Neural progenitor cell (in vitro differentiated cells): Measurements from ENCODE around the gene CD4.

ENCODE experiments used
- CTCF ChIP-seq: fragments of 200-600 bp; sonication (generic); IDR thresholded peaks from 2 replicates; pipeline ENCODE4 v1.5.1; 2017; ENCODE audit warnings: antibody characterized with exemption, mild to moderate bottlenecking
- EZH2 ChIP-seq: fragments of 200-600 bp; sonication (generic); IDR thresholded peaks from 2 replicates; pipeline ENCODE4 v1.6.1; 2017; ENCODE audit warnings: antibody characterized with exemption, mild to moderate bottlenecking, moderate library complexity
- EZH2phosphoT487 ChIP-seq: fragments of 200-600 bp; sonication (generic); IDR thresholded peaks from 2 replicates; pipeline ENCODE4 v1.6.1; 2017; ENCODE audit warnings: antibody characterized with exemption

- no peak for TF ChIP-seq CTCF
- TF ChIP-seq EZH2 = no peak
- no peak for TF ChIP-seq EZH2phosphoT487
Observed at GRCh38 chr12:6845395-6845794, 56.1 kb downstream of the CD4 start.
